Tibial artery (tissue), 4 donors: ENCODE results near the gene PLA2G12B.
"Not testable (repeated sequence)": the region's sequence is repeated elsewhere in the genome, so short reads cannot be mapped to it uniquely, and the experiment has no call there.

Experiments
- DNase-seq, 2 donors: peaks; one replicate each; pipeline ENCODE4 v3.0.0-alpha.2; 2019
- H3K27ac ChIP-seq, 2 donors: fragments of 200-600 bp; sonication (generic) in 1 of 2; 1 replicate in 1 of 2; 2 replicates in 1 of 2; pipeline ENCODE4 v1.5.1; 2018 to 2019; ENCODE audit warnings: mild to moderate bottlenecking in 1 of 2
- H3K27me3 ChIP-seq, 2 donors: fragments of 200-600 bp; sonication (generic) in 1 of 2; one replicate each; pipeline versions ENCODE4 v1.5.1 to v1.6.0; 2016 to 2019
- H3K36me3 ChIP-seq, 3 donors: fragments of 200-600 bp; sonication (generic) in 2 of 3; one replicate each; pipeline ENCODE4 v1.5.1; 2016 to 2019; ENCODE audit warnings: mild to moderate bottlenecking in 2 of 3
- H3K4me1 ChIP-seq, 4 donors: fragments of 200-600 bp; sonication (generic) in 2 of 4; 1 replicate in 3 of 4; 2 replicates in 1 of 4; pipeline ENCODE4 v1.5.1; 2016 to 2019
- H3K4me3 ChIP-seq, 2 donors: fragments of 200-600 bp; sonication (generic) in 1 of 2; 1 replicate in 1 of 2; 2 replicates in 1 of 2; pipeline ENCODE4 v1.5.1; 2018 to 2019; ENCODE audit warnings: mild to moderate bottlenecking in 2 of 2
- H3K9me3 ChIP-seq, 3 donors: fragments of 200-600 bp; sonication (generic) in 1 of 3; one replicate each; pipeline ENCODE4 v1.5.1; 2016 to 2019
- CTCF ChIP-seq, 2 experiments: fragments of 200-600 bp in 1 of 2; fragments of 450-650 bp in 1 of 2; IDR thresholded peaks; one replicate each; pipeline ENCODE4 v1.5.1; 2017 to 2019; ENCODE audit warnings: antibody characterized with exemption in 2 of 2, mild to moderate bottlenecking in 1 of 2, moderate library complexity in 1 of 2
- intact Hi-C: fragments of 100-400 bp; cut with DNase I; formaldehyde crosslinking; loops from one replicate; pipeline ENCODE4 v1.15.0; 2023; ENCODE audit warnings: low total_unique reads

The PLA2G12B gene, protein sequence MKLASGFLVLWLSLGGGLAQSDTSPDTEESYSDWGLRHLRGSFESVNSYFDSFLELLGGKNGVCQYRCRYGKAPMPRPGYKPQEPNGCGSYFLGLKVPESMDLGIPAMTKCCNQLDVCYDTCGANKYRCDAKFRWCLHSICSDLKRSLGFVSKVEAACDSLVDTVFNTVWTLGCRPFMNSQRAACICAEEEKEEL

GRCh38 chr10:72954596-72955554 is at the start of gene PLA2G12B:
TSS of gene PLA2G12B (minus strand) at chr10:72954806. CDS start at chr10:72954685, 121 bp downstream.
- H3K4me1 ChIP-seq = no peaks in the 10 kb centered on the region
- no peak for TF ChIP-seq CTCF (IDR thresholded peaks at IDR 0.05)
- intact Hi-C loops = no loop called here
- no peaks in the 10 kb centered on the region for H3K36me3 ChIP-seq
- H3K4me3 ChIP-seq = no peak within 1 kb of the TSS
- peaks cover 0 to 6% of the 10 kb centered on the region in 2 donors for H3K27me3 ChIP-seq
- DNase-seq = no peak
- H3K27ac ChIP-seq = no peak within 1 kb of the TSS
- no peaks in the 10 kb centered on the region for H3K9me3 ChIP-seq

DNA sequence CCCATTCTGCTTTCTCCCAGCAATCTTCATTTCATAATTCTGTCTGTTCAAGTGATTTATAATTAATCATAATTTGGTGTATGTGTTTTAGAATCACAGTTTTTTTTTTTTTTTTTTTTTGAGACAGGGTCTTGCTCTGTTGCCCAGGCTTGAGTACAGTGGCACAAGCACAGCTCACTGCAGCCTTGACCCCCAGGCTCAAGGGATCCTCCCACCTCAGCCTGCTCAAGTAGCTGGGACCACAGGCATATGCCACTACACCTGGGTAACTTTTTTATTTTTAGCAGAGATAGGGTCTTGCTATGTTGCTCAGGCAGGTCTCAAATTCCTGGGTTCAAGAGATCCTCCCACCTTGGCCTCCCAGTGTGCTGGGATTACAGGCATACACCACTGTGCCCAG is 49.2 kb upstream of the PLA2G12B start:
- no peaks in the 10 kb centered on the region for H3K9me3 ChIP-seq
- no peak overlapping the region for H3K27ac ChIP-seq
- no peak for TF ChIP-seq CTCF (IDR thresholded peaks at IDR 0.05)
- H3K27me3 ChIP-seq = no peaks in the 10 kb centered on the region
- H3K4me1 ChIP-seq = no peaks in the 10 kb centered on the region
- peaks cover 21 to 39% (median 26%) of the 10 kb centered on the region in 3 donors for H3K36me3 ChIP-seq
- no peak overlapping the region for H3K4me3 ChIP-seq
- no peak for DNase-seq
- intact Hi-C loops = no loop called here

DNA sequence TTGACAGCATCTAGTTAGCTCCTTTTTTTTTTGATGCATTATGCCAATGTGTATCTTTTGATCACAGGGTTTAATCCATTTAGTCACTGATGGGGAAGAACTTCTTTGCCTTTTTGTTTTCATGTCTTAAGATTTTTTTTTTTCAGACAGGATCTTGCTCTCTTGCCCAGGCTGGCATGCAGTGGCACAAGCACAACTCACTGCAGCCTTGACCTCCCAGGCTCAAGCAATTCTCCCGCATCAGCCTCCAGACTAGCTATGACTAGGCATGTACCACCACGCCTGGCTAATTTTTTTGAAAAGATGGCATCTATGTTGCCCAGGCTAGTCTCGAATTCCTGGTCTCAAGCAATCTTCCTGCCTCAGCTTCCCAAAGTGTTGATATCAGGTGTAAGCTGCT is 46.4 kb upstream of the PLA2G12B start:
- Histone ChIP-seq H3K27me3 (no peaks in the 10 kb centered on the region), H3K27ac (no peak overlapping the region), H3K9me3 (no peaks in the 10 kb centered on the region), H3K4me1 (no peaks in the 10 kb centered on the region), H3K36me3 (peaks cover 3 to 12% (median 12%) of the 10 kb centered on the region in 3 donors), H3K4me3 (no peak overlapping the region)
- DNase-seq = no peak
- TF ChIP-seq CTCF (IDR thresholded peaks at IDR 0.05) = no peak
- intact Hi-C loops = no loop called here

- Histone ChIP-seq H3K27ac (no peak overlapping the region), H3K36me3 (peaks cover 3 to 7% (median 4%) of the 10 kb centered on the region in 3 donors), H3K9me3 (no peaks in the 10 kb centered on the region), H3K4me3 (no peak overlapping the region), H3K4me1 (no peaks in the 10 kb centered on the region), H3K27me3 (no peaks in the 10 kb centered on the region)
- intact Hi-C loops = no loop called here
- no peak for TF ChIP-seq CTCF (IDR thresholded peaks at IDR 0.05)
- DNase-seq = no peak
Measured at GRCh38 chr10:72997099-72997498, 42.5 kb upstream of the PLA2G12B start.

- H3K9me3 ChIP-seq, H3K27me3 ChIP-seq, H3K36me3 ChIP-seq, H3K4me3 ChIP-seq, DNase-seq, H3K27ac ChIP-seq, intact Hi-C loops, H3K4me1 ChIP-seq: not testable (repeated sequence)
Measured at GRCh38 chr10:72995459-72995858, 40.9 kb upstream of the PLA2G12B start.

DNA sequence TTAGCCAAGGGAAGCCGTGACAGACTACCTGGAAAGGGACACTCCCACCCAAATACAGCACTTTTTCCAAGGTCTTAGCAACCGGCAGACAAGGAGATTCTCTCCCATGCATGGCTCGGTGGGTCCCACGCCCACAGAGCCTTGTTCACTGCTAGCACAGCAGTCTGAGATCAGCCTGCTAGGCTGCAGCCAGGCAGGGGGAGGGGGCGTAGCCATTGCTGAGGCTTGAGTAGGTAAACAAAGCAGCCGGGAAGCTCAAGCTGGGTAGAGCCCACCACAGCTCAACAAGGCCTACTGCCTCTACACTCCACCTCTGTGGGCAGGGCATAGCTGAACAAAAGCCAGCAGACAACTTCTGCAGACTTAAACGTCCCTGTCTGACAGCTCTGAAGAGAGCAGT is 35.2 kb upstream of the PLA2G12B start:
- H3K27me3 ChIP-seq, H3K27ac ChIP-seq, intact Hi-C loops, H3K9me3 ChIP-seq, H3K4me1 ChIP-seq, DNase-seq, H3K4me3 ChIP-seq: not testable (repeated sequence)
- peaks cover 0 to 19% (median 10%) of the 10 kb centered on the region in 3 donors for H3K36me3 ChIP-seq

- H3K9me3 ChIP-seq, H3K27ac ChIP-seq, H3K27me3 ChIP-seq, H3K4me3 ChIP-seq, intact Hi-C loops, H3K36me3 ChIP-seq, DNase-seq, H3K4me1 ChIP-seq: not testable (repeated sequence)
Measured at GRCh38 chr10:72984618-72985017, 30.0 kb upstream of the PLA2G12B start.
